Endometrium (tissue), 2 donors: ENCODE results near the gene PLK5.
"Not testable (repeated sequence)": the region's sequence is repeated elsewhere in the genome, so short reads cannot be mapped to it uniquely, and the experiment has no call there.

ENCODE experiments used
- FAIRE-seq: peaks from 2 replicates; lab custom pipeline; 2012; peaks lifted over from hg19 to GRCh38; lab: Jason Lieb, UNC
- donor health status: control.
- donor health status: control.

PLK5 gene

GRCh38 chr19:1491114-1491848, 32.6 kb upstream of the PLK5 start, which contains the start of gene REEP6:
Gene REEP6 (plus strand): TSS chr19:1491181. CDS start chr19:1491270, 89 bp downstream.
- no peak for FAIRE-seq

DNA sequence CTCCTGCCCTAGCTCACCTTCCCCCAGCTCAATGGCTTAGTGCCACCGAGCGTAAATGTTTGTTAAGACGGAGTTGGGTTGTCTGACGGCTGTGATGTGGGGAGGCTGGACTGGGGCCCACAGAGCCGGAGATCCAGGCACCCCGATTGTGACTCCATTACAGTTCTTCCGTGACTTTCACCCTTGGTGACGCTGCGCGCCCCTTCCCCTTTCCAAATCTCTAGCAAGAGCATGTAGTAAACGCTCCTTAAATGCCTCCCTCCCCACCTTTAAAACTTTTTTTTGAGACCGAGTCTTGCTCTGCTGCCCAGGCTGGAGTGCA, 32.1 kb upstream of the PLK5 start:
- FAIRE-seq: no peak

- FAIRE-seq: no peak
Observed at GRCh38 chr19:1492474-1493006, 31.3 kb upstream of the PLK5 start.

GRCh38 chr19:1494115-1494815, 29.6 kb upstream of the PLK5 start:
- no peak for FAIRE-seq

DNA sequence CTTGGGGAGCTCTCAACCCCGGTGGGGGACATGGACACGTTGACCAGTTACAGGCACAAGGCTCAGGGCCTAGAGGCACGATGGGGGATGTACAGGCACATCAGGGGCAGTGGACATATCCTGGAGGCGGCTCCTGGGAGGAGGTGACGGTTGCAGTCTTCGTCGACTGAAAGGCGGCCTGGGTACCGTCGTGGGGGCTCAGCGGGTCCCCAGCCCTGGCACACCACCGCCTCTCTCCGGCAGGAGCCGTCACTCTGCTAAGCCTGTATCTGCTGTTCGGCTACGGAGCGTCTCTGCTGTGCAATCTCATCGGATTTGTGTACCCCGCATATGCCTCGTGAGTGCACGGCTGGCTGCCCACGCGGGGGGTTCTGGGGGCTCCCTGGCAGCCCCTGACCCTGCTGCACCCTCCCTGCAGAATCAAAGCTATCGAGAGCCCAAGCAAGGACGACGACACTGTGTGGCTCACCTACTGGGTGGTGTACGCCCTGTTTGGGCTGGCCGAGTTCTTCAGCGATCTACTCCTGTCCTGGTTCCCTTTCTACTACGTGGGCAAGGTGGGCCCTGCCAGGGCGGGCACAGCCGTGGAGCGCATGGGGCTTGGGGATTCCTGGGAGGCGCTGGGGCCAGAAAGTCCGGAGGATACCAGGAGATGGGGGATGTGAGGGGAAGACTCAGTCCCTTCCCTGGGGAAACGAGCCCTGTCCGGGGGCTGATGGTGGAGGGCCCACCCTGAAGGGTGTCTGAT, 28.7 kb upstream of the PLK5 start:
- no peak for FAIRE-seq

DNA sequence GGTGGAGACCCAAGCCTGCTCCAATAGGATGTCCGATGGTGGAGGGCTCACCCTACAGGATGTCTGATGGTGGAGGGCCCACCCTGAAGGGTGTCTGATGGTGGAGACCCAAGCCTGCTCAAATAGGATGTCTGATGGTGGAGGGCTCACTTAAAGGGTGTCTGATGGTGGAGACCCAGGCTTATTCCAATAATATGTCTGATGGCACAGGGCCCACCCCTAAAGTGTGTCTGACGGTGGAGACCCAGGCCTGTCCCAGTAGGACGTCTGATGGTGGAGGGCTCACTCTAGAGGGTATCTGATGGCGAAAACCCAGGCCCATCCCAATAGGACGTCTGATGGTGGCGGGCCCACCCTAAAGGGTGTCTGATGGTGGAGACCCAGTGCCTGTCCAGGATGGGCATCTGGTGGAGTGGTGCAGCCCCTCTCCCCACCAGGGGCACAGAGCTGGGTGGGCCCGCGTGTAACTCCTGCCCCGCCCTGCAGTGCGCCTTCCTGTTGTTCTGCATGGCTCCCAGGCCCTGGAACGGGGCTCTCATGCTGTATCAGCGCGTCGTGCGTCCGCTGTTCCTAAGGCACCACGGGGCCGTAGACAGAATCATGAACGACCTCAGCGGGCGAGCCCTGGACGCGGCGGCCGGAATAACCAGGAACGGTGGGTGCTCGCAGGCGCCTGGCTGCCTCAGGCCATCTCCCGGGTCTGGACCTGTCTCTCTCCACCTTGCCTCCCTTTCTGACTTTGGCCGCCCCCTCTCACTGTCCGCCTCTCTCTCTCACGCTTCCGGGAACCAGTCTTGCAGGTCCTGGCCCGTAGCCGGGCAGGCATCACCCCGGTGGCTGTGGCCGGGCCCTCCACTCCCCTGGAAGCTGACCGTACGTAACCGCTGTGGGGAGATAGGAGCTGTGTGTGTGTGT, 27.8 kb upstream of the PLK5 start:
- FAIRE-seq: no peak

DNA sequence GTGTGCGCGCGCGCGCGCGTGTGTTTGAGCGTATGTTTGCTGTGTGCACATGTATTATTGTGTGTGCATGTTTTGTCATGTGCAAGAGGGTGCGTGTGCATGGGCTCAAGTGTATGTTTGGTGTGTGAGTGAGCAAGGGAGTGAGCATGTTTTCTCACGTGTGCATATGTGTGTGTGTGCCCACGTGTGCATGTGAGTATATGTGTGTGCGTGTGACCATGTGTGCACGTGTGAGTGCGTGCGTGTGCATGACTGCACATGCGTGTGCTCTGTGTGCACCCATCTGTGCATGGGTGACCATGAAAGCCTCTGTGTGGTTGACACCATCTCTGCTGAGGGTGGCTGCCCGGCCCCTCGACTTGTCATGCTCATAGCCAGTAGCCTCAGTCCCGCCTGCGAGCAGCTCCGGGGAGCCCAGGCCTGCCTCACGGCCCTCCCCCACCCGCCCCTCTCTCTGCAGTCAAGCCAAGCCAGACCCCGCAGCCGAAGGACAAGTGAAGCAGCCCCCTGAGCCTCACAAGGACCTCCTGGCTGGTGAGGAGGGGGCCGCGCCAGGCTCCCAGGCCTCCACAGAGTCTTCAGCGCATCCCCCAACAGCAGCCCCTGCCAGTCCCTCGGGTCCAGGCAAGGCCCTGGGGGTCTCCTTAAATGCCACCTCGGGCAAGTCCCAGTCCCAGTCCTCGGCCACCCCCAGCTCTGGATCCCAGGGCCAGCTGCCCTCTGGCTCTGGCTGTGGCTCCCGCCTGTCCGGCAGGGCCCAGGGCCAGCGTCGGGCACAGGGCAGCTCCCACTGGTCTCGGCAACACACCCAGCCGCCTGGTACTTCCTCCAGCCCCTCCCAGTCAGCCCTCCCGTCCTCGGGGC, 26.9 kb upstream of the PLK5 start:
- FAIRE-seq: no peak

DNA sequence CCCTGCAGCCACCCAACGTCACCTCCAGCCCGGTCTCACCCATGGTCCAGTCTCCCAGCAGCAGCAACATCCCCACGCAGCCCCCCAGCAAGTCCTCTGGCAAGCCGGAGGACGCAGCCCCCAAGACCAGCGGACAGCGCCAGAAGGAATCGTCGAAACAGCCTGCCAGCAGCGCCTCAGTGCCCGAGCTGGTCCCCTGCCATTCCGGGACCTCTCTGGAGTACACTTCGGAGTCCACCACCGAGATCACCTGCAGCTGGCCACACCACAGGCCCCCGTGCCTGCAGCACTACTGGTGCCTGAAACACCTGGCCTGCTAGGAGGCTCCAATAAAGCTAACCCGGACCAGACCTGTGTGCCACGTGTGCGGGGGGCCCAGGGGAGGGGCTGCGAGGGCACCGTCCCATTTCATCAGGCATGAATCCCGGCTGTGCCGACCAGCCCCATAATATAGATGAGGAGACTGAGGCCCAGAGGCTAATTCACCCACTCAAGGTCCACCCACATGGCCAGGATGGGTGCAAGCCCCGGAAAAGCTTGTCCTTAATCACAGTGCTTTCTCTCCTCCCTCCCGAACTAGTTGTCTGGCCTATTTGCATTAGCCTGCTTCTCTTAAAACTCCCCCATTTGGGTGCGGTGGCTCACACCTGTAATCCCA, 26.2 kb upstream of the PLK5 start:
- no peak for FAIRE-seq

GRCh38 chr19:1499231-1499630, 24.6 kb upstream of the PLK5 start:
- FAIRE-seq: not testable (repeated sequence)

GRCh38 chr19:1501200-1501595, 22.7 kb upstream of the PLK5 start:
- FAIRE-seq: no peak

- FAIRE-seq: no peak
Observed at GRCh38 chr19:1502433-1503088, 21.3 kb upstream of the PLK5 start.

DNA sequence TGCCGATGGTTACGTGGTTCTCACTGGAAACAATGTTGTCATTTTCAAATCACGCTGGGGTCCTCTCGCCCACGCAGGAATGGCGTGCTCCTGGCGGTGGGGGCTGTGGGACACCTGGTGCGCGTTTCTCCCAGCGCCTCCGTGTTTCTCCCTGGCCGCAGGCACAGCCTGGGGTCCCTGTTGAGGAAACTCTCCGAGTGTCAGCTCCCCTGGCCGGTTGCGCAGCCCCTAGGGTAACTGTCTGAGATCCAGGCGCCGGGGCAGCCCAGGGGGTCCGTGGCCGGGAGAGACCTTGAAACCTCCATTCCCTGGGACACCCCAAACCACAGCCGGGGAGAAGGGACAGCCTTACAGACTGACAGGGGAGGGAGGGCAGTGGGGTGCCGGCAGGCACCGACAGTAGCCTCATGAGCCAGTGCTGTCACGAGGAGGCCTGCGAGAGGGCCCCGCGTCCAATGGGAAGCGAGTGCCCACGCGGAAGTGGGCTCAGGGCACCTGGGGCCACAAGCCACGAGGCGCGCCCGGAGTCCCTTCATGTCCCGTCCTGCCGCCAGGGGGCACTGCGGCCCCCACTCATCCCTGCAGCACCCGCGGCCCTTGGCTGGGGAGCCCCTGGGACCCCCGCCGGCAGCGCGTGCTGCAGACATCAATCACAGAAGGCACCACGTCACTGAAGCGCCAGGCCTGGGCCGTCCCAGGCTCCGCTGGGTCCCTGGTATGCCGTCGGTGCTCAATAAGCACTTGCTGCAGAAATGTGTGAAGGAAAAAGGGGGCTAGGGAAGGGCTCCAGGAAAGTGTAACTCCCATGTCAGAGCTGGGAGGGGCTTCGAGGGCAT, 20.6 kb upstream of the PLK5 start:
- FAIRE-seq: no peak

GRCh38 chr19:1503925-1504773, 19.7 kb upstream of the PLK5 start:
- FAIRE-seq: no peak

- FAIRE-seq: no peak
Observed at GRCh38 chr19:1505012-1505411, 18.9 kb upstream of the PLK5 start.

GRCh38 chr19:1505991-1506881, 17.6 kb upstream of the PLK5 start:
- no peak for FAIRE-seq

DNA sequence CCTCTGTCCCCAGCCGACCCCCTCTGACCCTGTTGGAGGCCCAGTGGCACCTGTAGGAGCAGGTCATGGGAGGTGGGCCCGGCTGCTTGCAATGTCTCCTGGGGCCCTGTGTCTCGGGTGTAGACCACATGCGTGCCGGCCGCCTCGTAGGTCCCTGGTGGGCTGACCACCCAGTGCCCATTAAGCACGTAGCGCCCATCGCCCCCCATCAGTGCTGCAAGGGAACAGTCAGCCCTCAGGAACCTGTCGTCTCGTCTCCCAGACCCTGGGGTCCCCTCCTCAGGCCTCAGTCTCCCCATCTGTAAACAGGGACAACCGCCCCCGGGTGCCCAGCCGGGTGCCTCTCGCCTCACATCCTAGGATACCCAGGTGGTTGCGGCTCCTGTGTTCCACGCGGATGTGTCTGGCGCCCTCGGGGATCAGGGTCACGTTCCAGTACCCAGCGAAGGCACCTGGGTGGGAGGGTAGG, 16.7 kb upstream of the PLK5 start:
- FAIRE-seq: no peak
